IPS-18a (cell line): ENCODE results near the gene LSM2.
A peak's percentile ranks its signal among the peaks of the same experiment; 100 is the strongest.
"Not testable (repeated sequence)": the region's sequence is repeated elsewhere in the genome, so short reads cannot be mapped to it uniquely, and the experiment has no call there.

ENCODE experiments used
- H3K27ac ChIP-seq: one replicate; pipeline ENCODE4 v1.5.1; 2013; ENCODE audit warnings: low read length
- H3K27me3 ChIP-seq: one replicate; pipeline ENCODE4 v1.6.1; 2013; ENCODE audit warnings: mild to moderate bottlenecking, low read length; ENCODE audit not compliant: control insufficient read depth, insufficient read depth
- H3K36me3 ChIP-seq: one replicate; pipeline ENCODE4 v1.6.1; 2013; ENCODE audit warnings: low read depth, low read length; ENCODE audit not compliant: control insufficient read depth
- H3K4me1 ChIP-seq: one replicate; pipeline ENCODE4 v1.6.1; 2013; ENCODE audit warnings: low read depth, low read length; ENCODE audit not compliant: control insufficient read depth
- H3K4me3 ChIP-seq: one replicate; pipeline ENCODE4 v1.5.1; 2013; ENCODE audit warnings: low read length
- H3K9ac ChIP-seq: one replicate; pipeline ENCODE4 v1.6.1; 2013; ENCODE audit warnings: mild to moderate bottlenecking, low read length, moderate library complexity
- H3K9me3 ChIP-seq: one replicate; pipeline ENCODE4 v1.6.1; 2013; ENCODE audit warnings: low read depth, low read length; ENCODE audit not compliant: control insufficient read depth

LSM2 gene

DNA sequence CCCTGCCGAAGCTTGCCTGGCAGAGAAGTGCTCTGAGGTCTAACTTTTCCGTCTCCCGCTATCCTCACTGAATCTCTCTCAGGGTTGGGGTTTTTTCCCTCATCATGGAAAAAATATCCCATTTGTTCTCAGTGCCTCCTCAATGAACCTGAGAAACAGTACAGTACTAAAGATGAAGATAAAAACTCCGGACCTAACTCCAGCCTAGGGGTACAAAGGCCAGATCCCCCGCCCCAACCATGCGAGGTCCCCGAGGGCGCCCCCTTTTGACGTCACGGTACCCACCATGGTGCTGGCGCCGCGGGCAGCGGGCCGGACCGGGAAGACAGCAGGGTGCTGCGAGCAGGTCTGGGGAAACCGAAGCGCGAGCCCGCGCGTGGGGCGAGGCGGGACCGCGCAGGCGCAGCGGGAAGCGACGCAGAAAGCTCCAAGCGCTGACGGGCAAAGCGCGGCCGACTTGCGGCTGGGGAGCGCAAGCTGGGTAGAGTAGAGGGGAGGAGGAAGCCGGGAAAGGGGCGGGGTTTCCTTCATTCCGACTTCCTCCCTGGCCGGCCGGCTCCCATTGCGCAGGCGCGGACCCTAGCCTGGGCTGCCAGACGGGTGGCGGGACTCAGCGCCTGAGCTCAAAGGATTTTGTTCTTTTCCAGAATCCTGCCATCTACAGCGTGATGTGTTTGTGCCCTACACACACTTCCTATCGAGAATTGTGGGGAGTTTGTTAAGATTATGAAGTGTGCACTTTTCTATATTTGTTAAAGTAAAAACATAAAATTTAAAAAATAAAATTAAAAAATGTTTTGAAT is at the start of gene LSM2:
Gene LSM2 (minus strand): TSS at position 497 of the 803 bp plus-strand sequence. CDS start 209 bp downstream, at position 288.
- peak within 1 kb of the TSS; percentile 94 for H3K27ac ChIP-seq
- no peaks in the 10 kb centered on the region for H3K9me3 ChIP-seq
- peak within 1 kb of the TSS; percentile 98 for H3K4me3 ChIP-seq
- peak within 1 kb of the TSS; percentile 98 for H3K9ac ChIP-seq
- no peaks in the 10 kb centered on the region for H3K27me3 ChIP-seq
- H3K4me1 ChIP-seq = peaks cover 4% of the 10 kb centered on the region
- H3K36me3 ChIP-seq = peaks cover 6% of the 10 kb centered on the region

- not testable (repeated sequence) for H3K4me3 ChIP-seq, H3K36me3 ChIP-seq, H3K4me1 ChIP-seq, H3K9ac ChIP-seq, H3K27ac ChIP-seq, H3K27me3 ChIP-seq, H3K9me3 ChIP-seq
These were observed 45.4 kb upstream of the LSM2 start for GRCh38 chr6:31851980-31852718.

- Histone ChIP-seq H3K4me1 (no peaks in the 10 kb centered on the region), H3K9ac (no peak overlapping the region), H3K9me3 (no peaks in the 10 kb centered on the region), H3K36me3 (no peaks in the 10 kb centered on the region), H3K4me3 (no peak overlapping the region), H3K27me3 (no peaks in the 10 kb centered on the region), H3K27ac (no peak overlapping the region)
These were observed 44.7 kb upstream of the LSM2 start for GRCh38 chr6:31851485-31851832.

- H3K4me1 ChIP-seq = no peaks in the 10 kb centered on the region
- no peaks in the 10 kb centered on the region for H3K36me3 ChIP-seq
- no peak overlapping the region for H3K9ac ChIP-seq
- H3K9me3 ChIP-seq = no peaks in the 10 kb centered on the region
- no peak overlapping the region for H3K4me3 ChIP-seq
- no peaks in the 10 kb centered on the region for H3K27me3 ChIP-seq
- H3K27ac ChIP-seq = no peak overlapping the region
These were observed 44.2 kb upstream of the LSM2 start for GRCh38 chr6:31850765-31851484.

DNA sequence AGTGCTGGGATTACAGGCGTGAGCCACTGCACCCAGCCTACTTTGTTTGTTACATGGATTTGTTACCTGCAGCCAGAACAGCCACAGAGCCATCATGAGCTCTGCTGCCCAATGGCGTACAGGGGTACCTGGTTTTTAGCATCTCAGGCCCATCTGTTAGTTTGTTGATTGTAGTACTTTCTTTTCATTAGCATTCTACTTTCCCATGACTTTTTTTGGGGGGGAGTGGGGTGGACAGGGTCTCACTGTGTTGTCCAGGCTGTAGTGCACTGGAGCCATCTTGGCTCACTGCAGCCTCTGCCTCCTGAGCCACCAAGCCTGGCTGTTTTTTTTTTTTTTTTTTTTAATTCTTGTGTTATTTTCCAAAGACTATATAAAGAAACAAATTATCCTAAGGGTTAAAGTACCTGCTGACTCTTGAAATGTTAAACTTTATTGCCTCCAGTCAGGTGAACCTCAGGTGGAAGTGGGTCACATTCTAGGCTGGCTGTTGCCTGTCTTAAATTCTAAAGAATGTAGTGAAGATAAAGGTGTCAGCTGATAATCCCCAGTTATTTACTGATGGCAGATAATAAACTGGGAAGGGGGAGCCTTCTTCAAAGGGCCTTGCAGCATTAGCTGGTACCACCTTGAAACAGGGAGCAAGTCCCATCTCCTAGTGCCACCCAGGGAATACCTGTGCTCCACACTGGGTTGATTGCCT is 40.7 kb upstream of the LSM2 start:
- Histone ChIP-seq H3K9ac (no peak overlapping the region), H3K9me3 (no peaks in the 10 kb centered on the region), H3K27me3 (no peaks in the 10 kb centered on the region), H3K4me3 (no peak overlapping the region), H3K4me1 (no peaks in the 10 kb centered on the region), H3K27ac (no peak overlapping the region), H3K36me3 (no peaks in the 10 kb centered on the region)

GRCh38 chr6:31844507-31844906 is 37.7 kb upstream of the LSM2 start:
- peaks cover 14% of the 10 kb centered on the region for H3K36me3 ChIP-seq
- H3K4me3 ChIP-seq = no peak overlapping the region
- H3K4me1 ChIP-seq = no peaks in the 10 kb centered on the region
- no peak overlapping the region for H3K9ac ChIP-seq
- no peaks in the 10 kb centered on the region for H3K9me3 ChIP-seq
- no peak overlapping the region for H3K27ac ChIP-seq
- no peaks in the 10 kb centered on the region for H3K27me3 ChIP-seq

- Histone ChIP-seq H3K27ac (no peak overlapping the region), H3K9me3 (no peaks in the 10 kb centered on the region), H3K4me3 (no peak overlapping the region), H3K4me1 (no peaks in the 10 kb centered on the region), H3K36me3 (peaks cover 38% of the 10 kb centered on the region), H3K9ac (no peak overlapping the region), H3K27me3 (no peaks in the 10 kb centered on the region)
These were observed 35.3 kb upstream of the LSM2 start for GRCh38 chr6:31842053-31842452.

- H3K9ac ChIP-seq, H3K27ac ChIP-seq, H3K4me3 ChIP-seq, H3K4me1 ChIP-seq, H3K9me3 ChIP-seq, H3K27me3 ChIP-seq: not testable (repeated sequence)
- peaks cover 50% of the 10 kb centered on the region for H3K36me3 ChIP-seq
These were observed 33.0 kb upstream of the LSM2 start for GRCh38 chr6:31839779-31840126.

- Histone ChIP-seq H3K27ac (no peak overlapping the region), H3K9me3 (no peaks in the 10 kb centered on the region), H3K27me3 (no peaks in the 10 kb centered on the region), H3K4me3 (no peak overlapping the region), H3K9ac (no peak overlapping the region), H3K4me1 (no peaks in the 10 kb centered on the region), H3K36me3 (peaks cover 50% of the 10 kb centered on the region)
These were observed 32.2 kb upstream of the LSM2 start for GRCh38 chr6:31838968-31839367.

DNA sequence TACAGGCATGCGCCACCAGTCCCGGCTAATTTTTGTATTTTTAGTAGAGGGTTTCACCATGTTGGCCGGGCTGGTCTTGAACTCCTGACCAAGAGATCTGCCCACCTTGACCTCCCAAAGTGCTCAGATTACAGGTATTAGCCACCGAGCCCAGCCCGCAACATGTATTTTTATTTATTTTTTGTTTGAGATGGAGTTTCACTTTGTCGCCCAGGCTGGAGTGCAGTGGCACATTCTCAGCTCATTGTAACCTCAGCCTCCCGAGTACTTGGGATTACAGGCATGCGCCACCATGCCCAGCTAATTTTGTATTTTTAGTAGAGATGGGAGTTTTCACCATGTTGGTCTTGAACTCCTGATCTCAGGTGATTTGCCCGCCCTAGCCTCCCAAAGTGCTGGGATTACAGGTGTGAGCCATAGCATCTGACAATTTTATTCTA is 31.4 kb upstream of the LSM2 start:
- not testable (repeated sequence) for H3K9me3 ChIP-seq, H3K4me1 ChIP-seq, H3K9ac ChIP-seq, H3K27ac ChIP-seq, H3K27me3 ChIP-seq
- H3K36me3 ChIP-seq = peaks cover 50% of the 10 kb centered on the region
- peak overlapping the region; percentile 95 for H3K4me3 ChIP-seq

GRCh38 chr6:31837369-31838113 is 30.8 kb upstream of the LSM2 start:
- no peak overlapping the region for H3K27ac ChIP-seq
- H3K9ac ChIP-seq = no peak overlapping the region
- no peaks in the 10 kb centered on the region for H3K9me3 ChIP-seq
- no peaks in the 10 kb centered on the region for H3K4me1 ChIP-seq
- peak overlapping the region; percentile 95 for H3K4me3 ChIP-seq
- peaks cover 50% of the 10 kb centered on the region for H3K36me3 ChIP-seq
- no peaks in the 10 kb centered on the region for H3K27me3 ChIP-seq
